Hepatocyte (in vitro differentiated cells): ENCODE results near the gene EEF1A2. TPM values are rescaled to one million over a fixed set of nuclear protein-coding genes. Genes with fewer than 3 reads are reported as not detected.

ENCODE experiments used
- DNase-seq: peaks from one replicate; pipeline ENCODE4 v3.0.0-alpha.2; 2016; ENCODE audit warnings: low spot score
- H2AFZ ChIP-seq: fragments of 200-600 bp; sonication (generic); 2 replicates; pipeline ENCODE4 v1.6.0; 2016; ENCODE audit warnings: antibody characterized with exemption, mild to moderate bottlenecking
- H3K27ac ChIP-seq: fragments of 200-600 bp; sonication (generic); 2 replicates; pipeline ENCODE4 v1.5.1; 2016; ENCODE audit warnings: mild to moderate bottlenecking
- H3K27me3 ChIP-seq: fragments of 200-600 bp; sonication (generic); 2 replicates; pipeline ENCODE4 v1.6.1; 2016
- H3K36me3 ChIP-seq: fragments of 200-600 bp; sonication (generic); replicated peaks from 2 replicates; pipeline ENCODE4 v1.5.1; 2016; ENCODE audit warnings: low read depth; ENCODE audit not compliant: insufficient read depth
- H3K4me1 ChIP-seq: fragments of 200-600 bp; sonication (generic); 2 replicates; pipeline ENCODE4 v1.5.1; 2016; ENCODE audit warnings: mild to moderate bottlenecking, moderate library complexity; ENCODE audit not compliant: insufficient read depth
- H3K4me2 ChIP-seq: fragments of 200-600 bp; sonication (generic); 2 replicates; pipeline ENCODE4 v1.6.0; 2016
- H3K4me3 ChIP-seq: fragments of 200-600 bp; sonication (generic); 2 replicates; pipeline ENCODE4 v1.5.1; 2016; ENCODE audit warnings: mild to moderate bottlenecking
- H3K79me2 ChIP-seq: fragments of 200-600 bp; sonication (generic); 2 replicates; pipeline ENCODE4 v1.6.0; 2017; ENCODE audit warnings: mild to moderate bottlenecking
- H3K9me2 ChIP-seq: fragments of 200-600 bp; sonication (generic); replicated peaks from 2 replicates; pipeline ENCODE4 v1.6.0; 2017; ENCODE audit warnings: mild to moderate bottlenecking; ENCODE audit not compliant: insufficient read depth
- H3K9me3 ChIP-seq: fragments of 200-600 bp; sonication (generic); 2 replicates; pipeline ENCODE4 v1.5.1; 2016; ENCODE audit warnings: low read depth, mild to moderate bottlenecking
- H4K20me1 ChIP-seq: fragments of 200-600 bp; sonication (generic); 2 replicates; pipeline ENCODE4 v1.6.0; 2016; ENCODE audit warnings: mild to moderate bottlenecking; ENCODE audit not compliant: insufficient read depth, poor library complexity, severe bottlenecking
- CTCF ChIP-seq: fragments of 200-600 bp; sonication (generic); IDR thresholded peaks from 2 replicates; pipeline ENCODE4 v1.5.1; 2016; ENCODE audit warnings: antibody characterized with exemption, mild to moderate bottlenecking; ENCODE audit not compliant: poor library complexity
- EZH2 ChIP-seq: fragments of 200-600 bp; sonication (generic); IDR thresholded peaks from 2 replicates; pipeline ENCODE4 v1.6.1; 2016; ENCODE audit warnings: antibody characterized with exemption, mild to moderate bottlenecking, borderline replicate concordance
- EZH2phosphoT487 ChIP-seq: fragments of 200-600 bp; sonication (generic); IDR thresholded peaks from one replicate; pipeline ENCODE4 v1.6.1; 2018; ENCODE audit warnings: antibody characterized with exemption, mild to moderate bottlenecking, low read depth, moderate library complexity; ENCODE audit not compliant: unreplicated experiment, severe bottlenecking
- WGBS: methylation state at CpG from one replicate; pipeline ENCODE4 v1.1.6; 2016; ENCODE audit warnings: low lambda C conversion rate; ENCODE audit errors: missing lambda C conversion rate; 5-methylcytosine and 5-hydroxymethylcytosine counted together
- polyA plus RNA-seq: library from polyadenylated mRNA; unstranded; fragments of >200 nt; fragmentation: Nextera tagmentation; extraction: Ambion mirVana; gene quantifications from 2 replicates; pipeline ENCODE4 v1.2.1, GENCODE V29; 2016
- total RNA-seq: library from RNA; depleted of rRNA; stranded (reverse); fragments of >200 nt; gene quantifications from 2 replicates; pipeline ENCODE4 v1.2.3, GENCODE V29; 2014

Gene EEF1A2
- total and polyA plus RNA-seq, 2 experiments from 2014 or later = 12.0 to 23.5 TPM

DNA sequence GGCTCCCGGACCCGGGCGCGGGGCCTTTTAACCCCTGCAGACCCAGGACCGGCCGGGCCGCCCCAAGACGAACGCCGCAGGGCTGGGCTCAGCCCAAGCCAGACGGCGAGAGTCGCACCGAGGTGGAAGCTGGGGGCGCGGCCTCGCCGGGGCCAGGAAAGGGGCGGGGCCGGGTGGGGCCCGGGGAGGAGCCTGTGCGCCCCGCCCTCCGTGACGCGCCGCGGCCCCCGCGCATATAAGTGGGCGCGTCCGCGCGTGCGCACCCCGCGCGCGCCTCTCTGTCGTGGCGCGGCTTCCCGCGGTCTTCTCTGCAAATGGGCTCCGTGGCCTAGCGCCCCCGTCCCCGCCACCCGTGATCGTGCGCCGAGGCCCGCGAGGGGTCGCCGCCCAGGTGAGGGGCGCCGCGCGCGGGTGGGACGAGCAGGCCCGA lies 21.6 kb upstream of the EEF1A2 start, which contains the start of gene PPDPF:
Gene PPDPF, plus strand, starts transcription at position 262 of the 430 bp plus-strand sequence. CDS start 544 bp downstream, outside the sequence.
- Histone ChIP-seq H3K27me3 (no peaks in the 10 kb centered on the region), H3K4me2 (peak within 1 kb of the TSS; percentile 99), H2AFZ (peak within 1 kb of the TSS; percentile 98), H3K9me2 (no peaks in the 10 kb centered on the region), H4K20me1 (peaks cover 24% of the 10 kb centered on the region), H3K27ac (peak within 1 kb of the TSS; percentile 98), H3K79me2 (peaks cover 16% of the 10 kb centered on the region), H3K4me3 (peak within 1 kb of the TSS; percentile 99), H3K4me1 (peaks cover 13% of the 10 kb centered on the region), H3K36me3 (no peaks in the 10 kb centered on the region), H3K9me3 (no peaks in the 10 kb centered on the region)
- 0% methylated on average over 10 of the region's 64 CpGs for WGBS
- DNase-seq = peak; percentile 95
- TF ChIP-seq CTCF (no peak), EZH2phosphoT487 (no peak), EZH2 (no peak)

GRCh38 chr20:63519668-63520503 lies 21.0 kb upstream of the EEF1A2 start:
- DNase-seq = peak; percentile 80
- Histone ChIP-seq H3K9me3 (no peaks in the 10 kb centered on the region), H3K4me3 (peak overlapping the region; percentile 93), H4K20me1 (peaks cover 24% of the 10 kb centered on the region), H3K36me3 (no peaks in the 10 kb centered on the region), H3K27me3 (no peaks in the 10 kb centered on the region), H3K4me2 (peak overlapping the region; percentile 99), H2AFZ (peak overlapping the region; percentile 98), H3K9me2 (no peaks in the 10 kb centered on the region), H3K4me1 (peaks cover 13% of the 10 kb centered on the region), H3K79me2 (peaks cover 16% of the 10 kb centered on the region), H3K27ac (peak overlapping the region; percentile 98)
- TF ChIP-seq CTCF (peak; percentile 29), EZH2phosphoT487 (no peak)
- WGBS = 9% methylated on average over 47 of the region's 72 CpGs

- H3K4me3 ChIP-seq = peak overlapping the region; percentile 93
- 77% methylated on average over 23 of the region's 32 CpGs for WGBS
- peak overlapping the region; percentile 99 for H3K4me2 ChIP-seq
- peaks cover 13% of the 10 kb centered on the region for H3K4me1 ChIP-seq
- TF ChIP-seq EZH2phosphoT487 = no peak
- TF ChIP-seq CTCF = no peak
- TF ChIP-seq EZH2 = no peak
- H3K9me3 ChIP-seq = no peaks in the 10 kb centered on the region
- H3K27ac ChIP-seq = no peak overlapping the region
- no peaks in the 10 kb centered on the region for H3K9me2 ChIP-seq
- peaks cover 24% of the 10 kb centered on the region for H4K20me1 ChIP-seq
- no peaks in the 10 kb centered on the region for H3K36me3 ChIP-seq
- H3K27me3 ChIP-seq = no peaks in the 10 kb centered on the region
- DNase-seq = no peak
- peaks cover 16% of the 10 kb centered on the region for H3K79me2 ChIP-seq
- H2AFZ ChIP-seq = peak overlapping the region; percentile 98
Observed at GRCh38 chr20:63518946-63519667, 20.2 kb upstream of the EEF1A2 start.
